Putamen (tissue), 1 donor: ENCODE results near the gene WIPF2.

Source experiments
- DNase-seq: peaks from one replicate; pipeline ENCODE4 v3.0.0-alpha.2; 2016; ENCODE audit warnings: low spot score

The WIPF2 gene

GRCh38 chr17:40218740-40219593 lies at the start of gene WIPF2:
WIPF2 (plus strand) TSS chr17:40219304; CDS start chr17:40256460, 37,156 bp downstream.
- DNase-seq = peak; percentile 97

GRCh38 chr17:40170325-40170724 lies 48.8 kb upstream of the WIPF2 start:
- no peak for DNase-seq

- no peak for DNase-seq
These were observed 47.4 kb upstream of the WIPF2 start for GRCh38 chr17:40171750-40172149.

- no peak for DNase-seq
These were observed 45.9 kb upstream of the WIPF2 start for GRCh38 chr17:40173091-40173777.

- no peak for DNase-seq
These were observed 45.3 kb upstream of the WIPF2 start for GRCh38 chr17:40173778-40174135.

- no peak for DNase-seq
These were observed 44.6 kb upstream of the WIPF2 start for GRCh38 chr17:40174514-40174913.

- DNase-seq = no peak
These were observed 43.0 kb upstream of the WIPF2 start for GRCh38 chr17:40175928-40176753.

GRCh38 chr17:40176754-40177110 lies 42.4 kb upstream of the WIPF2 start:
- no peak for DNase-seq

- DNase-seq = peak; percentile 64
These were observed 41.7 kb upstream of the WIPF2 start, which contains the start of gene RAPGEFL1 for GRCh38 chr17:40177275-40177874. RAPGEFL1 (plus strand) TSS chr17:40177470; CDS start chr17:40177862, 392 bp downstream.

- DNase-seq = no peak
These were observed 41.0 kb upstream of the WIPF2 start for GRCh38 chr17:40178021-40178601.

GRCh38 chr17:40178660-40179059 lies 40.4 kb upstream of the WIPF2 start:
- DNase-seq = no peak

- DNase-seq = no peak
These were observed 39.0 kb upstream of the WIPF2 start for GRCh38 chr17:40179923-40180659.

- no peak for DNase-seq
These were observed 38.4 kb upstream of the WIPF2 start for GRCh38 chr17:40180694-40181093.

GRCh38 chr17:40181205-40181604 lies 37.9 kb upstream of the WIPF2 start:
- DNase-seq = no peak

GRCh38 chr17:40182606-40183005 lies 36.5 kb upstream of the WIPF2 start:
- no peak for DNase-seq

- DNase-seq = no peak
These were observed 31.9 kb upstream of the WIPF2 start for GRCh38 chr17:40187238-40187637.

- no peak for DNase-seq
These were observed 30.4 kb upstream of the WIPF2 start for GRCh38 chr17:40188694-40189093.

- no peak for DNase-seq
These were observed 28.7 kb upstream of the WIPF2 start for GRCh38 chr17:40190197-40191021.

- peak; percentile 66 for DNase-seq
These were observed 27.6 kb upstream of the WIPF2 start for GRCh38 chr17:40191237-40192208.
